ENCODE data around the gene RPL4.
"Not testable (repeated sequence)": the region's sequence is repeated elsewhere in the genome, so short reads cannot be mapped to it uniquely, and the experiment has no call there.

RPL4 gene

GRCh38 chr15:66462627-66463026, 42.0 kb downstream of the RPL4 start:
- no peaks in the 10 kb centered on the region for H3K4me1 ChIP-seq (ENCODE audit: control insufficient read depth, insufficient read depth, low read depth, low read length)
- H4K91ac ChIP-seq (ENCODE audit: low read length) = no peak overlapping the region
- H3K4me2 ChIP-seq (ENCODE audit: low read length, poor library complexity, severe bottlenecking) = no peak overlapping the region
- H2BK15ac ChIP-seq (ENCODE audit: low read depth, poor library complexity, severe bottlenecking) = no peak overlapping the region
- H2AFZ ChIP-seq (ENCODE audit: low read depth, low read length) = no peak overlapping the region
- H3K4ac ChIP-seq (ENCODE audit: low read depth in 1 of 2, low read length in 2 of 2) = no peak overlapping the region
- H4K8ac ChIP-seq (ENCODE audit: low read length) = peak overlapping the region; percentile 37
- H3K27ac ChIP-seq (ENCODE audit: low read length, poor library complexity, severe bottlenecking) = no peak overlapping the region
- no peak overlapping the region for H2BK120ac ChIP-seq (ENCODE audit: low read depth, low read length)
- peaks cover 5 to 21% of the 10 kb centered on the region in 2 experiments for H3K36me3 ChIP-seq (ENCODE audit: control insufficient read depth in 1 of 2, insufficient read depth in 2 of 2, low read depth in 1 of 2, low read length in 2 of 2)
- H3K18ac ChIP-seq (ENCODE audit: low read depth in 1 of 2, low read length in 2 of 2) = no peak overlapping the region
- DNase-seq = peak; percentile 64
- H3K9ac ChIP-seq (ENCODE audit: low read length) = no peak overlapping the region
- H3K23ac ChIP-seq (ENCODE audit: low read length in 2 of 2) = no peak overlapping the region
- no peak overlapping the region for H2BK5ac ChIP-seq (ENCODE audit: low read depth, low read length, poor library complexity, severe bottlenecking)
- H3K14ac ChIP-seq (ENCODE audit: low read length in 2 of 2) = no peak overlapping the region
- 71% methylated on average over 4 of the region's 4 CpGs for WGBS
- H3K4me3 ChIP-seq (ENCODE audit: insufficient read depth in 1 of 2, low read depth in 1 of 2, low read length in 2 of 2) = no peak overlapping the region
- H3K27me3 ChIP-seq (ENCODE audit: control insufficient read depth in 1 of 2, insufficient read depth in 1 of 2, low read length in 2 of 2) = no peaks in the 10 kb centered on the region
- H2AK5ac ChIP-seq (ENCODE audit: low read length, severe bottlenecking) = no peak overlapping the region
- H3K9me3 ChIP-seq (ENCODE audit: control insufficient read depth, low read length) = no peaks in the 10 kb centered on the region
- peaks cover 19% of the 10 kb centered on the region for H3K79me1 ChIP-seq (replicated peaks; ENCODE audit: low read length, poor library complexity, severe bottlenecking)
- H2BK12ac ChIP-seq (ENCODE audit: low read length in 2 of 2) = no peak overlapping the region

- 98% methylated on average over 2 of the region's 2 CpGs for WGBS
- no peak overlapping the region for H2BK15ac ChIP-seq (ENCODE audit: low read depth, poor library complexity, severe bottlenecking)
- no peak overlapping the region for H3K23ac ChIP-seq (ENCODE audit: low read length in 2 of 2)
- no peak overlapping the region for H3K14ac ChIP-seq (ENCODE audit: low read length in 2 of 2)
- H2BK5ac ChIP-seq (ENCODE audit: low read depth, low read length, poor library complexity, severe bottlenecking) = no peak overlapping the region
- no peak overlapping the region for H4K91ac ChIP-seq (ENCODE audit: low read length)
- H2AFZ ChIP-seq (ENCODE audit: low read depth, low read length) = no peak overlapping the region
- no peak overlapping the region for H3K4ac ChIP-seq (ENCODE audit: low read depth in 1 of 2, low read length in 2 of 2)
- no peak overlapping the region for H2BK12ac ChIP-seq (ENCODE audit: low read length in 2 of 2)
- peaks cover 5 to 20% of the 10 kb centered on the region in 2 experiments for H3K36me3 ChIP-seq (ENCODE audit: control insufficient read depth in 1 of 2, insufficient read depth in 2 of 2, low read depth in 1 of 2, low read length in 2 of 2)
- peak; percentile 29 for DNase-seq
- H3K4me2 ChIP-seq (ENCODE audit: low read length, poor library complexity, severe bottlenecking) = no peak overlapping the region
- H3K18ac ChIP-seq (ENCODE audit: low read depth in 1 of 2, low read length in 2 of 2) = no peak overlapping the region
- H3K27ac ChIP-seq (ENCODE audit: low read length, poor library complexity, severe bottlenecking) = no peak overlapping the region
- H3K9ac ChIP-seq (ENCODE audit: low read length) = no peak overlapping the region
- no peak overlapping the region for H2AK5ac ChIP-seq (ENCODE audit: low read length, severe bottlenecking)
- H4K8ac ChIP-seq (ENCODE audit: low read length) = no peak overlapping the region
- peaks cover 18% of the 10 kb centered on the region for H3K79me1 ChIP-seq (replicated peaks; ENCODE audit: low read length, poor library complexity, severe bottlenecking)
- no peaks in the 10 kb centered on the region for H3K27me3 ChIP-seq (ENCODE audit: control insufficient read depth in 1 of 2, insufficient read depth in 1 of 2, low read length in 2 of 2)
- H3K4me3 ChIP-seq (ENCODE audit: insufficient read depth in 1 of 2, low read depth in 1 of 2, low read length in 2 of 2) = no peak overlapping the region
- H2BK120ac ChIP-seq (ENCODE audit: low read depth, low read length) = no peak overlapping the region
- no peaks in the 10 kb centered on the region for H3K4me1 ChIP-seq (ENCODE audit: control insufficient read depth, insufficient read depth, low read depth, low read length)
- H3K9me3 ChIP-seq (ENCODE audit: control insufficient read depth, low read length) = no peaks in the 10 kb centered on the region
Measured at GRCh38 chr15:66461917-66462316, 42.7 kb downstream of the RPL4 start.

- not testable (repeated sequence) for H3K4me3 ChIP-seq (ENCODE audit: insufficient read depth in 1 of 2, low read depth in 1 of 2, low read length in 2 of 2); H3K14ac ChIP-seq (ENCODE audit: low read length in 2 of 2); DNase-seq; H2BK5ac ChIP-seq (ENCODE audit: low read depth, low read length, poor library complexity, severe bottlenecking); H3K27ac ChIP-seq (ENCODE audit: low read length, poor library complexity, severe bottlenecking); H3K23ac ChIP-seq (ENCODE audit: low read length in 2 of 2); H3K4me2 ChIP-seq (ENCODE audit: low read length, poor library complexity, severe bottlenecking); H3K18ac ChIP-seq (ENCODE audit: low read depth in 1 of 2, low read length in 2 of 2); H4K91ac ChIP-seq (ENCODE audit: low read length); H2BK12ac ChIP-seq (ENCODE audit: low read length in 2 of 2); H3K9ac ChIP-seq (ENCODE audit: low read length); H3K4ac ChIP-seq (ENCODE audit: low read depth in 1 of 2, low read length in 2 of 2); H4K8ac ChIP-seq (ENCODE audit: low read length); H2AK5ac ChIP-seq (ENCODE audit: low read length, severe bottlenecking); H3K4me1 ChIP-seq (ENCODE audit: control insufficient read depth, insufficient read depth, low read depth, low read length); H2BK120ac ChIP-seq (ENCODE audit: low read depth, low read length); H2BK15ac ChIP-seq (ENCODE audit: low read depth, poor library complexity, severe bottlenecking); H3K27me3 ChIP-seq (ENCODE audit: control insufficient read depth in 1 of 2, insufficient read depth in 1 of 2, low read length in 2 of 2); H2AFZ ChIP-seq (ENCODE audit: low read depth, low read length); H3K9me3 ChIP-seq (ENCODE audit: control insufficient read depth, low read length)
- 91% methylated on average over 5 of the region's 6 CpGs for WGBS
- H3K79me1 ChIP-seq (replicated peaks; ENCODE audit: low read length, poor library complexity, severe bottlenecking) = peaks cover 20% of the 10 kb centered on the region
- H3K36me3 ChIP-seq (ENCODE audit: control insufficient read depth in 1 of 2, insufficient read depth in 2 of 2, low read depth in 1 of 2, low read length in 2 of 2) = peaks cover 8 to 18% of the 10 kb centered on the region in 2 experiments
Measured at GRCh38 chr15:66461294-66461693, 43.4 kb downstream of the RPL4 start.

GRCh38 chr15:66459818-66460615, 44.6 kb downstream of the RPL4 start:
- no peak overlapping the region for H3K9ac ChIP-seq (ENCODE audit: low read length)
- H3K4me1 ChIP-seq (ENCODE audit: control insufficient read depth, insufficient read depth, low read depth, low read length) = no peaks in the 10 kb centered on the region
- peaks cover 8 to 25% of the 10 kb centered on the region in 2 experiments for H3K36me3 ChIP-seq (ENCODE audit: control insufficient read depth in 1 of 2, insufficient read depth in 2 of 2, low read depth in 1 of 2, low read length in 2 of 2)
- H2AFZ ChIP-seq (ENCODE audit: low read depth, low read length) = no peak overlapping the region
- H3K9me3 ChIP-seq (ENCODE audit: control insufficient read depth, low read length) = no peaks in the 10 kb centered on the region
- peak overlapping the region in 1 of 2 experiments; percentile 23 for H3K23ac ChIP-seq (ENCODE audit: low read length in 2 of 2)
- DNase-seq = peak; percentile 51
- peaks cover 21% of the 10 kb centered on the region for H3K79me1 ChIP-seq (replicated peaks; ENCODE audit: low read length, poor library complexity, severe bottlenecking)
- no peak overlapping the region for H4K91ac ChIP-seq (ENCODE audit: low read length)
- no peak overlapping the region for H3K4ac ChIP-seq (ENCODE audit: low read depth in 1 of 2, low read length in 2 of 2)
- H2BK15ac ChIP-seq (ENCODE audit: low read depth, poor library complexity, severe bottlenecking) = no peak overlapping the region
- no peak overlapping the region for H4K8ac ChIP-seq (ENCODE audit: low read length)
- H3K4me2 ChIP-seq (ENCODE audit: low read length, poor library complexity, severe bottlenecking) = no peak overlapping the region
- no peak overlapping the region for H2BK120ac ChIP-seq (ENCODE audit: low read depth, low read length)
- 78% methylated on average over 3 of the region's 3 CpGs for WGBS
- H2AK5ac ChIP-seq (ENCODE audit: low read length, severe bottlenecking) = no peak overlapping the region
- H2BK5ac ChIP-seq (ENCODE audit: low read depth, low read length, poor library complexity, severe bottlenecking) = no peak overlapping the region
- H3K18ac ChIP-seq (ENCODE audit: low read depth in 1 of 2, low read length in 2 of 2) = no peak overlapping the region
- H3K27me3 ChIP-seq (ENCODE audit: control insufficient read depth in 1 of 2, insufficient read depth in 1 of 2, low read length in 2 of 2) = no peaks in the 10 kb centered on the region
- H3K27ac ChIP-seq (ENCODE audit: low read length, poor library complexity, severe bottlenecking) = no peak overlapping the region
- no peak overlapping the region for H3K4me3 ChIP-seq (ENCODE audit: insufficient read depth in 1 of 2, low read depth in 1 of 2, low read length in 2 of 2)
- H3K14ac ChIP-seq (ENCODE audit: low read length in 2 of 2) = no peak overlapping the region
- no peak overlapping the region for H2BK12ac ChIP-seq (ENCODE audit: low read length in 2 of 2)
